DMS53 treated with DMSO at 0.1 percent for 48 hours (cell line): ENCODE measurements around the gene NT5C1A.

Experiments used
- DNase-seq: peaks from one replicate; lab custom pipeline; 2025; ENCODE audit not compliant: unreplicated experiment; lab: John Stamatoyannopoulos, UW

Gene NT5C1A

DNA sequence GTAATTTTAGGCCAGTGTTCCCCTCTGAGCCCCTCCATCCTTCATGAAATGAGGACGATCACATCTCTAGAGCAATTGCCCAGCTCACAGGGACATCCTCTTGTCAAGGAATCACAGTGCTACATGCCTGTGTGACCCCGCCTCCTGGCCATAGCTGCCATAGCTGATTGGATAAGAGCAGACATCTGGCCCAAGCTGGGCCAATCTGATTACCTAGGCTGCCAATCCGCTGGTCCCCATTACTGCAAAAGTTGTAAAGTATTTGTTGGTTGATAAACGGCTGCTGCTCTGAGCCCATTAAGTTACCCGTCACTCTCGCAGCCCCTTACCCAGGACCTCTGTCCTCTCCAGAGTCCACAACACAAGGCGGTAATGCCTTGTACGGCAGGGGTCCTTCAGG, 8.3 kb downstream of the NT5C1A start:
- DNase-seq = no peak

DNA sequence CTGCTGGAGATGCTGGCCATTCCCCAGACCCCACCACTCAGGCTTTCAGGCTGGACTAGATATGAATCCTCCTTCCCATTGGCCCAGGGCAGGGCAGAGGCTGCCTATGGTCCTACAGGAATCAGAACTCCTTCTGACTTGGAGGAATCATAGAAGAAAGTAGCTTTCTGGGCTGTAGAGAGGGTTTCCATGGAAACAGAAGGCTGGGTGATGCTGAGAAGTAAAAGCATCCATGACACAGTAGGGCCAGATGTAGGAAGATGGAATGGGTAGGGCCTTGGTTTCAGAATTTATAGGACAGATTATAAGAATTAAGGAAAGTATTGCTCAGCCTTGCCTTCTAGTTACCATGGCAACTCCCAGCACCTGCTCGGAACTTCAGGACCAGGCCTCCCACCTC, 9.0 kb downstream of the NT5C1A start:
- DNase-seq = no peak

DNA sequence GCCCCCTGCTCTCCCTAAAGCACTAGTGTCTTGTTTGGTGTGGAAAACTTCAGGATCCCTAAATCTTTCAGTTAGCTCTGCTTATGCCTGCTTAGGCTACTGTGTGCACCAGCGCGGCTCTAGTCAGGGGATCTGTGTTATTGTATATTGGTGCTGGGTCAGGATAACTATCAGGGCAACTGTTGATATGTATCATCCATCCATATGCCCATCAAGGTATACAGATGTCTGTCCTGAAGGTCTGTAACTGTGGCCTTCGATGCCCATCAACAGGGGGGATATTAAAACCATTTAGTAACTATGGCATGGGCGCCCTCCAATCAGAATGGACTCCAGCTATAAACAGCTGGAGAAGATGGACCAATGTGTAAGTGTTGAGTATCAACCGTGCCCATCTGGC, 12.4 kb downstream of the NT5C1A start:
- DNase-seq = no peak

DNA sequence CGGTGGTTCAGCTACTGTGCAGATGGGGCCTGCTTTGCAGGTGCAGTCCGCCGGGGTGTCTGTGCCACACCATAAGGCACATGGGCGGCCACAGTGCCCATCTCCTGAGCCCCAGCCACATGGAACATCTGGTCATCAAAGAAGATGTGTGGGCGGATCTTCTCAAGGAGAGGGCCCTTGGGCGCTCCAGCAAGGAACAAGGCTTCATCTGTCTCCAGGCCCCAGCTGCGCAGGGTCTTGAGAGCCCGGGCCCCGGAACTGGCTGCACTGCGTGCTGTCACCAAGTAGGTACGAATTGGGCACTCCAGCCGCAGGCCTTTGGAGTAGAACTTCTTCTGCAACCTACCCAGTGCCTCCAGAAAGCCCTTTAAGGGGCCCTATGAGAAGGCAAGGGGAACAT, 12.8 kb downstream of the NT5C1A start:
- no peak for DNase-seq

DNA sequence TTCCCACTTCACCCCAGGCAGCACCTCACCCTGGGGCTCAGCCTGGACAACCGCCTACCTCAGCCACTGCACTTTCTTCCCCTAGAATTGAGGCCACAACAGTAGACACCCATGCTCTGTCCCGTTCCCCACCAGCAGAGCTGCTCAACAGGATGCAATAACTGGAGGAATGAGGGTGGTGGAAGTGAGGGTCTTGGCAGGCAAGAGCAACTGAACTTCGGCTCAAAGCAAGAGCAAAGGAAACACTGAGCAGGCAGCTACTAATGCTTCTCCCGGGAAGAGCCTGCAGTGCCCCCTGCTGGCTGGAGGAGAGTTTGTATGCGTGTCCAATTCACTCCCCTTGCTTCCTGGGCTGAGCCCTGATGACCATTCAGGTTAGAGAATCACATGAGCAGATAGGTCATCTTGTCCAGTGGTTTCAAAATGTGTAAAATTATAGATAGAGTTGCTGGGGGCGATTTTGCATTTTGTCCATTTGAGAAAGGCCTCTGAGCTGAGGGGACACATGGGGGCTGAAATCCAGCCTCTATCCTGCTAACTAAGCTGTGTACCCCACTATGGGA, 13.9 kb downstream of the NT5C1A start:
- DNase-seq = peak; percentile 50

DNA sequence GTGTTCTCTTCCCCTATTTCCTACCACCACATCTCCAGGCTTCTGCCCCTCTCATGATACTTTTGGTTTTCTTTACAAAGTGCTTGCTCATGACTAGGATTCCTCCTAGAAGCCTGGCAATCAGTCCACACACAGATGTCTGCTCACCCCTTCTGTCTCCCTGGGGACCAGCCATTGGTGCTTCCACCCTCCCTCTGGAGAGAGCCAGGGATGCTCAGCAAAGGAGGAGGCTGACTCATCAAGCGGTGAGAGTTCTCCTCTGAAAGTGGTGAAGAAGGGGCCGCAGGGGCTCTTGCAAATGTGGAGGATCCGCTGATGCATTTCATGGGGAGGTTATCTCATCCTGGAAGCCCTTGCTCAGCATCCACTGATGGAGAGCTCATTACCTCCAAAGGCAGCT, 14.5 kb downstream of the NT5C1A start:
- DNase-seq = no peak

DNA sequence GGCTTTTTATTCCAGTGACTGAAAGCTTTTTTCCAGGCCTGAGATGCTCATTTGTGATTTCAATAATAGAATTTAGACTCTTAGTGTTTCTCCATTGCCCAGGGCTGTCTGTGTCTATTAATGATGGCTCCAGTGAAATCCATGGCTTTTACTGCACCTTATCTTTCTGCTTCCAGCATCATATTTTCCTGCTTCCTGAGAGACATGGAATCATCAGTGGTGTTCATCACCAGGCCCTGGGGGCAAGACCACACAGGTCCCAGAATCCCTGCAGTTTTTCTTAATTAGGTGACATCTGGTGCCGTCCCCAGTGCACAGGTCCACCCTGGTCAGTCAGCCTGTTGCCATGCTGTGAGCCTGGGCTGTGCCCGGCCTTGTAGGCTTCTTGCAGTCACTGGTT, 15.5 kb downstream of the NT5C1A start:
- no peak for DNase-seq

DNA sequence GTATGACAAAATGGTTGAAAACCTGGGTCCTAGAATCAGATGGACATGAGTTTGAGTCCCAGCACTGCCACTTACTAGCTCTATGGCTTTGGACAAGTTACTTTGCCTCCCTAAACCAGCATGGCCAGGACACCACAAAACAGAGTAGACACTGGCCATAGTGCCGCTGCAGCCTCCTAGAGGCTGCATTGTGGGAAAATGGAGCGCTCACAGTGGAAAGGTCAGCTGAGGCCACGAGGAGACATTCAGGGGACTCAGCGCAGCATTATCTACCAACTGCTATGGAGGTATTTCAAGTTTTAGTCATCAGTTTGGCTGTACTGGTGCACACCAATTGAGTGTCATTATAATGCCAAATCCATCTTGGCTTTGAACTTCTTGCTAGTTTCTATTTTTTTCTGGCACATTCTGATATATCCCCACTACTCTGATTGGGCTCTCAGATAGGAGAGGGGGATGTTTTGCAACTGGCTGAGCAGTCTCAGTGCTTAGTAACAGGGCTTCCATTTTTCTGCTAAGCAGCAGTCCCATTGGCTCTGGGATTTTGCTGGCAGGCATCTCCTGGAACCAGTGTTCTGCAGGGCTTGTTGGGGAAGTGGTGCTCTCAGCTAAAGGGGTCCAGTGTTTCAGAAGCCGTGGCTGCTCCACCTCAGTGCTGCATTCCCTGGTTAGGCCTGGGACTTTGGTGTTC, 16.2 kb downstream of the NT5C1A start:
- no peak for DNase-seq

DNA sequence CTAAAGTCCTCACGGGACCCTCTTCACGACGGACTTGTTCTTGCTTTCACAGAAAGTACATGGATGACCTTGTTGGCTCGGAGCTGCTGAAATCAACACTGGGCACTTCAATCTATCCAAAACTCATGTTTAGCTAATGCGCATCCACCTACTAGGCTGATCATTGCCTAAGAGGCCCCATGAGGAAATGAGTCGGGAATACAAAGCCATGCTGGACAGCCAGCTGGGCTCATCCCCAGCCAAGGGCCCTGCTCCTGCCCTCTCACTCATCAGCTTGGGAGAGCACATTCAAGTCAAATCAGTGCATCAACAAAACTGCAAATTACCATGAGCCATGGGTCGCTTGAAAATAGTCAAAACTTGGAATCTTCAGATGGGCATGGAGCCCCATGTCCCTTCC, 17.6 kb downstream of the NT5C1A start:
- DNase-seq = no peak

DNA sequence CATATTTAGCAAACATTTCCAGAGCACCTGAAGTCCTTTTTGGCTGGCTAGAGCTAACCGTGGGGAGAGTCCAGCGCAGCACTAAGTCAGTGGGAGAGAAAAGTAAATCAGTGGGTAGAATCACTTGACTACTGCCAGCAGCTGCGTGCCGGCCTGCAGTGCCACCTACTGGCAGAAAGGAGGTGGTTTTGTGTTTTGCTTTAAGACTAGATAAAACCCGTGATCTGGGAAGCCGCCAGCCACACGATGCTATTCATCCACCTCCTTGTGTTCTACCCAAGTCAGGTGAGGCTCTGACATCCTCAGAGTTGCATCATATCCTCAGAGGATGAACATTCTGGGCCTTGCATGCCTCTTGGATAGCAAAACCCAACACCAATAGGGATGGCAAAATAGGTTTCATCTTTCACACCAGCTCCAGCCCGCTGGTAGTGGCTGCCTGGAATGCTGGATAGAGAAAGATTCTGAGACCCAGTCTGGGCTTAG, 18.3 kb downstream of the NT5C1A start:
- peak; percentile 67 for DNase-seq

DNA sequence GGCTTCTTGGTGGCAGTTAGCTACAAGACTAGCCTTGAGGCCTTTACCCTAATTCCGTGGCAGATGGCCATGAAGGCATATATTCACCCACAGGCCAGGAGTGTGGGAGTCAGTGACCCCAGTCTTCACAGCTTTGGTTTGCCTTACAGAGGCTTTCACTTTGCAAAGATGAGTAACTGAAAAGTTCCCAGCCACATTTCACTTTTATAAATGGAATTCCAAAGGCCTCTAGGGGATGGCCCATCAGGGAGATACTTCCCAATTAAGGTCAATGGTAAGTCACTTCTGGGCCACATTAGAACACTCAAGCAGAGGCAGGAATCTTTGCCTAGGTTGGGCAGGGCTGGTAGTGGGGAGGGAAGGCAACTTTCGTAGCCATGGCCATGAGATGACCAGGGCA, 19.4 kb downstream of the NT5C1A start:
- DNase-seq = no peak

DNA sequence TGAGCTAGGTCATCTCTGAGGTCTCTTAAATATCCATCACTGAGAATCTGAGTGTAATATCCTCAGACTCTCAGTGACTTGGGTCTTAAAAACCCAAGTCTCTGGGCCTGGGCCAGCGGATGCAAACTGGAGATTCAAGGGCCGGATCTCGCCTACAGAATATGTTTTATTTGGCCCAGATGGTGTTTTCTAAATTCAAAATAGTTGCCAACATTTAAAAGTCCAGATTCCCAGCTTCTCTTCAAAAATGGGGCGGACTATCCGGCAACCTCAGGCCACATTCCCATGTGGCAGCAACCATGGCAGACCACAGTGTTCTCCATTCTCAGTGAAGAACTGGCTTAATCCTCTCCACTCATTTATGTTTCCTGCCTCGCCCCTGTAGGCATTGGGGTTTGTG, 19.8 kb downstream of the NT5C1A start:
- DNase-seq = no peak

DNA sequence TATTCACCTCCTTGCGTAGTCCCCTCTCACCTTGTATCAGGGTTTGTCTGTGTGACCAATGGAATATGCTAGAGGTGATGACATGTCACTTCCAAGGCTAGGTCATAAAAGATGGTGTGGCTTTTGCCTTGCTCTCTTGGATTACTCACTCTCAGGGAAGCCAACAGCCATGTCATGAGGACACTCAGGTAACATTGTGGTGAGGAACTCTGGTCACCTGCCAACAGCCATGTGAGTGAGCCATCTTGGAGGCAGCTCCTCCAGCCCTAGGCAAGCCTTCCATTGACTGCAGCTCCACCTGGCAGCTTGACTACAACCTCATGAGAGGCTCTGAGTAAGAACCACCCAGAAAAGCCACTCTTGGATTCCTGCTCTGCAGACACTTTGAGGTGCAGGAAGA, 21.5 kb downstream of the NT5C1A start:
- DNase-seq = no peak

DNA sequence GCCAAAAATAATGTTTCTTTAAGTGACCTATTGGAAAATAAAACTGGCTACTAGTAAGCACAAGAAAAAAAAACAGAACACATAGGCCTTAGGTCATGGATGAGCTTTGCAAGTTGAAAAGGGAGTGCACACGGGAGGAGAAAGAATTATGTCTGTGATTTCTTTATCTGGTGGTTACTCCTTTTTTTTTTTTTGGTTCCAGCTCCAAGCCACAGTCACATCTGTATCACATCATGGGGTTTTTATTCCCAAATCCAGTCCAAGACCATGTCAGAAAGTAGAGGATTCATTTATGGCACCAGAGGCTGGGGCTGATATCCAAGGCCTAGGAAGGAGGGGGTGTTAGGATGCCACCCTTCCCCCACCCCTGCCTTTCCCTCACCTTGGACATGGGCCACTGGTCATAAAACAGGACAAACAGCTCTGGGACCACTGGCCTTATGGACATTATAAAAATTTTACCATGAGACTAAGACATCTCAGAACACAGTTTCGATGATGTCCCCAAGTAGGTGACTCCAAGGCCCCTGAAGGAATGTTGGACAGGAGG, 22.2 kb downstream of the NT5C1A start:
- DNase-seq = no peak

DNA sequence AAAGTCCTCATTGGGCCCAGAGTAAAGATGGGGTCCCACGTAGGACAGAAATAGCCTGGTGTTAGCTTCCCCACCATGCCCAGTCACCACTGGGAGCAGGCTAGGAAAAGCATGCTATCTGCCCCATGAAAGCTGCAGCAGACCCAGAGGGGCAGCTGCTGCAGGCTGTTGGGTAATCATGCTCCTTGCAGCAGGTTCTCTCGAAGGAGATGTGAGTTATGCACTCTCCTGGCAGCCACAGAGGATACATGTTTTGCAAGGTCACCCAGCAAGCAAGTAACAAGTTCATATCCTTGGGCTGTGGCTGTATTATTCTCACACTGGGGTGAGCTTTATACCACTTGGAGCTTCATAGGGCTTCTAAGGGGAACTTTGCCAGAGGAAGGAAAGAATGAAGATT, 23.4 kb downstream of the NT5C1A start:
- no peak for DNase-seq

DNA sequence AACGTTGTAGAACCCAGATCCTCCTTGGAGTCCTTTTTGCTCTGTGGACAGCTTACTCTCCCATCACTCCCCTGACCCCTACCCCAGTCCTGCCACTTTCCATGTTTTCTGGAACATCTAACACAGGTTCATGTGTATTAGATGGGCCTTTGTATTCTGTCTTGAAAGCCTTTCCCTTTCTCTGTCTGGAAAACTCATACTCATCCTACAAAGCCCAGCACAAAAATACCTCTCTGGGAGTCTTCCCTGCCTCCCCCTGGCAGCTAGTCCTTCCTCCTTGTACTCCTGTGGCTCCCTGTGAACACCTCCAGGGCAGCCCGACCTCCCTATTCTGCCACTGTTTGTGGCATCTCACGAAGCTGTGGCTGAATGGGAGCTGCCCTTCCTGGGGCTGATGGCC, 24.7 kb downstream of the NT5C1A start:
- no peak for DNase-seq

DNA sequence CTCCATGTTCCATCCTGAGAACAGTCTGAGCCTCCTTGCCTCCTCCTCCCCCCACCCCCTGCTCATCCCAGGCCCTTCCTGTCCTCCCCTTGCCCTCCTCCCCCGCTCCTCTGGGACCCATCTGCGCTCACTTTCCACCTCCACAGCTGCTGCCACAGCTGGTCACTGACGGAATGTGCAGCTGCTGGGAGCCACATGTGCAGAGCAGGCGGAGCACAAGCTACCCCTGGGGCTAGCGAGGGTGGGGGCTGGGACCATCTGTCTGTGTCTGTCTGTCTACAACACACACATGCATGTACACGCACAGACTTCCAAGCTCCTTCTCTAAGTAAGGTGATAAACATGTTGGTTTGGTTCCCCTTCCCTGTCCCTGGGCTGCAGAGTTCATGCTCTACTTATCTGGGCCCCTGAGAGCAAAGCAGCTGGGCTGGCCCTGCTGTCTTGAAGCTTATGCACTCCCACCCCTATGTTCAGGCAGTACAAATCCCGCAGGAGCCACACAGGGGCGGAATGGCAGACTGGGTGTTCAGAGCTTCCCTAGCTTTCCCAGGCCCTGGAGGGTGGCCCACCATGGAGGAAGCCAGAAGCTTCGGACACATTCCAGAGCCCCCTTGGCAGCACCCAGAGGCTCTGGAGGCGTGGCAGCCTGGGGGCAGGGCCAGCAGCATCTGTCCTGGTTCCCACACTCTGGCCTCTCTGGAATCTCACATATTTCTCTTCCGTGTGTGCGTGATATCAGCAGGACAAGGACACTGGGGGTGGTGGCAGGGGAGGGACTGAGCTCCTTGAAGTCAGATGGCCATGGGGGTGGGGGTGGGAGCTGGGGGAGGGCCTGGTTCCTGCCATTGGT, 25.4 kb downstream of the NT5C1A start:
- DNase-seq = no peak

DNA sequence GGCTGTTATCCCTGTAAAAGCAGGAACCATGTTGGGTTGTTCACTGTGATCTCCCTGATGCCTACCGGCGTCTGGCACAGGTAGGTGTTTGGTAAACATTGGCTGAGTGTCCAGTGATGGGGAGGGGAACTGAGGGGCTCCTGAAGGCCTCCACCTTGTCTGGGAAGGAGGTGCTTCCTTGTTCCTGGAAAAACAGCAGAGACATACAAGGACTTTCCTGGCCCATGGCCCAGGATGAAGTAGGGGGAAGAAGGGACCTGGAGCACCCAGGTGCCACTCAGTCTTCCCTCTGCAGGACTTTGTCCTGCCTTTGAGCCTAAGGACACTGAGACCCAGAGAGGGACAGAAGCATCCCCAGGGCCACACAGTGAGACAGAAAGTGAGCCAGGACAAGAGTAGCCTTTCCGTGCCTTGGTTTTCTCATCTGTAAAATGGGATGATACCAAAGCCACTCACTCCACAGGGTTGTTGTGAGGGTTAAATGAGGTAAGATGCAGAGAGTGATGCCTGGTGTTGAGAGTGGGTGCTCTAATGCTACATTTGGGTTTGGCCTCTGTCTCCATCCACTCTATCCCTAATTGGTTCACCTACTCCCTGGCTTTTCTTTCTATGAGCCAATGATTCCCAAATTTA, 26.4 kb downstream of the NT5C1A start:
- no peak for DNase-seq

DNA sequence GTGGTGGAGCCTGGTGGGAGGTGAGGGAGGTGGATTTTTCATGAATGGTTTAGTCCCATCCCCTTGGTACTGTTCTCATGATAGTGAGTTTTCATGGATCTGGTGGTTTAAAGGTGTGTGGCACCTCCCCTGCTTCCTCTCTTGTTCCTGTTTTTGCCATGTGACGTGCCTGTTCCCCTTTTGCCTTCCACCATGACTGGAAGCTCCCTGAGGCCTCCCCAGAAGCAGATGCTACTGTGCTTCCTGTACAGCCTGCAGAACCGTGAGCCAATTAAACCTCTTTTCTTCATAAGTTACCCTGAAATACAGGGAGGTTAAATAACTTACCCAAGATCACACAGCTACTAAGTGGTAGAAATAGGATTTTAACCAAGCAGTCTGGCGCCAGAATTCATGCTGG, 28.2 kb downstream of the NT5C1A start:
- DNase-seq = no peak

DNA sequence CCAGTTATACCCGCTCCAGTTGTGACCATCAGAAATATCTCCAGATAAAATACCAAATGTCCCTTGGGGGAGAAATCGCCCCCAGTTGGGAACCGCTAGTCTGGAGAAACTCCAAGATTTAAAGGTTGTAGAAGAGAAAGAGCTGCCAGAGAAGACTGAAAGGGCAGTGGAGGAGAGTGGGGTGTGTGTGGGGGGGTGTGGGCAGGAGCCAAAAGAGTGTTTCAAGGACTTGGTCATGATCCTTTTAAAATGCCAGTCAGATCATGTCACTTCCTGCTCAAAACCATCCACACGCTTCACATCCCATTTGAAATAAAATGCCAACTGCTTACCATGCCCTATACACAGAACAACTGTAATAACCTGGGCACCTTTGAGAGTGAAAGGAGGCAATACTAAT, 29.1 kb downstream of the NT5C1A start:
- no peak for DNase-seq

DNA sequence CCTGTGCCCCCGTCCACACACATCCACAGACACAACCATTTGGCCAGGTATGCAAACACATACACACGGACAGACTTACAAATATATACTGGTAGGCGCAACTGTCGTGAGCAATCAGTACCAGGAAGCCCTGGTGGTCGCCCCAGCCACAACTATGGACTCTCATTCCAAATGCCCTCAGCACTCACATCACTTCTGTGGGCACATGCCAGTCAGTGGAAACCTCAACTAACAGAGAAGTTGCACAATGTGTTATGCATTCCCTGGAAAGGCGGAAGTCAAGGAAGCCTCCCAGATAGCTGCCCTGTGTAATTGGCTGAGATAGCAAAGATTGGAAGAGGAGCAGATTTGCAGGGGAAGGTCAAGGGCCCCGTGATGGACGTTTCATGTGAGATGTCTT, 31.0 kb downstream of the NT5C1A start:
- DNase-seq = no peak
